GM12892 (cell line): ENCODE results near the gene TXLNA.

ENCODE experiments used
- DNase-seq: peaks from one replicate; pipeline ENCODE4 v3.0.0; 2011; ENCODE audit not compliant: insufficient read length
- FAIRE-seq: peaks from 2 replicates; lab custom pipeline; 2011; peaks lifted over from hg19 to GRCh38; lab: Jason Lieb, UNC
- POLR2A ChIP-seq: IDR thresholded peaks from 2 replicates; pipeline ENCODE4 v1.6.1; 2011; ENCODE audit warnings: low read depth, low read length, control low read depth
- POLR2AphosphoS5 ChIP-seq: IDR thresholded peaks from 2 replicates; pipeline ENCODE4 v1.6.1; 2011; ENCODE audit warnings: low read depth, low read length, control low read depth
- TAF1 ChIP-seq: IDR thresholded peaks from 2 replicates; pipeline ENCODE4 v1.6.1; 2011; ENCODE audit warnings: low read depth, mild to moderate bottlenecking, control low read depth, low read length, borderline replicate concordance

Gene TXLNA

DNA sequence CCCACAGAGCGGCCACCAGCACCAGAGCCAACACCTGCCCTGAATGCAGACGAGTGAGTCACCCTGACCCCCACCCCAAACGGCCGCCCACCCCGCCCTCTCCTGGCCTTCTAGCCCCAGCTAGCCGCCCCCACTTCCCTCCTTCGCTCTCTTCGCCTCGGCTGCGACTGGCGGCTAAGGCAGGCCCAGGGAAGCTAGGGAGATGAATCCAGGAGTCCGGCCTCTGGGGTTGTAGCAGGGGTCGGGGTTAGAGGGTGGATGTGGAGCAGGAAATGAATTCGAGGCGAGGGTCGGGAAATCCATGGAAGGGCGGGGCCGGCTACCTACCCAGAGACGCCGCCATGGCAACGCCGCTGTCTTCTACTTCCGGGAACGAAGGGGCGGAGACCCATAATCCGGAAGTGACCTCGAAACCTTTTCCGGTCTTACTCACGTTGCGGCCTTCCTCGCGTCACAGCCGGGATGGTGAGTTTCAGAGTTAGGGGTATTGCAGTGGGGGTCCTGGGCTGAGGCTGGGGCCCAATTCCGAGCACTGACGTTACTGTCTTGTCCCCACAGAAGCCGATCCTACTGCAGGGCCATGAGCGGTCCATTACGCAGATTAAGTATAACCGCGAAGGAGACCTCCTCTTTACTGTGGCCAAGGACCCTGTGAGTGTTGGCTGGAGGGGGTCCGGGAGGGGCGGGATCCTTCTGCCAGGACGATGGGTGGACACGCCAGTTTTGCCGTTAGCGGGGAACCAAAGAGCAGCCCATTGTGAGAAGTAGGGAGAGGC lies 42.7 kb downstream of the TXLNA start, which contains the start of the genes EIF3I and TMEM234:
Gene EIF3I (plus strand): TSS at position 428 of the 776 bp plus-strand sequence. CDS start 35 bp downstream, at position 463.
Gene TMEM234 (minus strand): TSS at position 374 of the 776 bp plus-strand sequence. CDS start 31 bp downstream, at position 343.
- peak; percentile 87 for TF ChIP-seq POLR2AphosphoS5
- peak; percentile 89; the same call in 1 of the 2 replicates for TF ChIP-seq POLR2A
- TF ChIP-seq TAF1 = peak; percentile 49; the same call in 1 of the 2 replicates
- DNase-seq = peak; percentile 94
- peak; percentile 98 for FAIRE-seq

DNA sequence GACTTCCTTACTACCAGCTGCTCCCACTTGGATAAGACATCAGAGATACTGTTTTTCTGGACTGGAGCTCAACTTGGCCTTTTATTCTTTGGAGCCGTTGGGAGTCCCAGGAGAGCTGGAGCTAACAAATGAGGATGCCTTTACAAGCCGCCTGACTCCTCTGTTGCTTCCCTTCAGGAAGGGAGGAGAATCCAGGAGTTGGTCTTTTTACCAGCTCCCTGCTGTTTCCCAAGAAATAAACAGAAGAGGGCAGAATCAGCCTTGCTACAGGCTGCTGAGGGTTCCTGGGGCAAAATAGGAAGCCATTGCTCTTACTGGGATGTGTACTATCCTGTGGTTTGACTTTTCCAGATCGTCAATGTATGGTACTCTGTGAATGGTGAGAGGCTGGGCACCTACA lies 44.2 kb downstream of the TXLNA start:
- FAIRE-seq (no peak), DNase-seq (no peak)
- TF ChIP-seq TAF1 (no peak), POLR2A (no peak), POLR2AphosphoS5 (no peak)

- DNase-seq = no peak
- no peak for TF ChIP-seq TAF1
- TF ChIP-seq POLR2A = no peak
- TF ChIP-seq POLR2AphosphoS5 = no peak
- FAIRE-seq = no peak
Measured at GRCh38 chr1:32224285-32224684, 44.8 kb downstream of the TXLNA start.

DNA sequence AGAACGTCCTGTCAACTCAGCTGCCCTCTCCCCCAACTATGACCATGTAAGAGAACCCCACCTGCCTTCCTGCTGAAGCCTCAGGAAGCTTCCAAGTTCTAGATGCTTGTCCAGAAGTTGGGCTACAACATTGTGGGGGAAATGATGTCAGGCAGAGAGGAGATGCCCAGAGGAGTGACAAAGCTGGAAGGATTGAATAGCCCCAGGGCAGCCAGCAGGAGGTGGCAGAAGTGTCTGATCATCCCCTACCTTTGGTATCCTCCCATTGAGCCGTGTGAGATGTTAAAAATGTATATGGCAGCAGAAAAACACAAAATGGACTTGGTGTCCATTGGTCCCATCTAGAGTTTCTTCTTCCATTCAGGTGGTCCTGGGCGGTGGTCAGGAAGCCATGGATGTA lies 49.3 kb downstream of the TXLNA start:
- DNase-seq (no peak), FAIRE-seq (no peak)
- TF ChIP-seq POLR2A (no peak), TAF1 (no peak), POLR2AphosphoS5 (no peak)

GRCh38 chr1:32231843-32232432 lies 52.5 kb downstream of the TXLNA start:
- FAIRE-seq (no peak), DNase-seq (no peak)

GRCh38 chr1:32232558-32233304 lies 53.3 kb downstream of the TXLNA start:
- FAIRE-seq (no peak), DNase-seq (no peak)
- TF ChIP-seq POLR2A (no peak), TAF1 (no peak), POLR2AphosphoS5 (no peak)

More at GRCh38 chr1:32231843-32232432, 52.5 kb downstream of the TXLNA start:
- TF ChIP-seq POLR2AphosphoS5 (peak; percentile 61; the same call in 1 of the 2 replicates), TAF1 (no peak), POLR2A (peak; percentile 46)

DNA sequence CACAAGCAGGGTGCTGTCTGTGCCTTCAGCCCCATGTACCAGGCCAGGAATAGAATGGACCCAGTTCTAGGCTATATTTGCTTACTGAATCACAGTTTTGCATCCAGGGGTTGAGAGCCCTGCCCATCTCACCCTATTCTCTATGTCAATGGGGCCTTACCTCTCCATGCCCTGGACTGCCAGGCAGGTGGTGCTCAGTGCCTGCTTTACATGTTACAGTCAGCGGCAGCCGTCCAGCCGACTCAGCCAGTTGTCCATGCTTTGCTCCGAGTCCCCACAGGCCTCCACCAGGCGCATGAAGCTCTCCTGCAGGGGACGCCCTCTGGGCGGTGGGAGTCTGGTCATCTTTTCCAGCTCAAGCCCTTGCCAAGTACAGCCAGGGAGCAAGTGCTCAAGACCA lies 55.3 kb downstream of the TXLNA start:
- DNase-seq (no peak), FAIRE-seq (no peak)
- TF ChIP-seq POLR2AphosphoS5 (no peak), POLR2A (no peak), TAF1 (no peak)

GRCh38 chr1:32239337-32239736 lies 59.9 kb downstream of the TXLNA start:
- TF ChIP-seq TAF1 (no peak), POLR2A (no peak), POLR2AphosphoS5 (no peak)
- FAIRE-seq (no peak), DNase-seq (no peak)

DNA sequence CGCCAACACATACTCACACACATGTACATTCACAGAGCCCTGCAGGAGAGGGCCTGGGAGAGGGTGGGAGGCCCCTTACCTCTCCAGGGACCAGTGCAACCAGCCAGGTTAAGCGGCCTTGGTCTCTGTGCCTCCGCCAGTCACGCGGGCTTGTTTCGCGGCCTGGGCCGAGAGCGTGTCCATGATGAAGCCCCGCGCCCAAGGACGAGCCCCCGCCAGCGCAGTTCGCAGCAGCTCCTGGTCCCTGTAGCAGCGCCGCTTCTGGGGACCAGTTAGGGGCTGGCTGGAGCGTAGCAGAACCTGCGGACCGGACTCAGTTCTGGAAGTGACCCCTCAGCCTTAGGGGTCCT lies 60.3 kb downstream of the TXLNA start:
- DNase-seq = no peak
- TF ChIP-seq POLR2AphosphoS5 (no peak), TAF1 (no peak), POLR2A (no peak)
- FAIRE-seq = no peak

- TF ChIP-seq TAF1 (no peak), POLR2A (no peak), POLR2AphosphoS5 (no peak)
- FAIRE-seq = peak; percentile 48
- DNase-seq = no peak
Measured at GRCh38 chr1:32240140-32240951, 60.9 kb downstream of the TXLNA start.
